Body of pancreas (tissue), 4 donors: Measurements from ENCODE around the gene TRIM42. TPM values are rescaled to one million over a fixed set of nuclear protein-coding genes. Genes with fewer than 3 reads are reported as not detected.

ENCODE experiments used
- ATAC-seq: fragments of 150-250 bp; one replicate; pipeline ENCODE4 v1.9.1; 2016
- DNase-seq, 4 donors: peaks; one replicate each; pipeline ENCODE4 v3.0.0-alpha.2; 2019
- H3K27ac ChIP-seq, 4 donors: fragments of 200-600 bp; sonication (generic); 1 replicate in 3 of 4; 2 replicates in 1 of 4; pipeline versions ENCODE4 v1.5.1 to v1.6.1; 2016 to 2019; ENCODE audit warnings: mild to moderate bottlenecking in 1 of 4, mixed read lengths in 1 of 4, moderate library complexity in 1 of 4
- H3K27me3 ChIP-seq, 2 donors: fragments of 200-600 bp; sonication (generic); one replicate each; pipeline ENCODE4 v1.6.0; 2016; ENCODE audit warnings: mild to moderate bottlenecking in 1 of 2
- H3K36me3 ChIP-seq, 2 donors: fragments of 200-600 bp; sonication (generic); replicated peaks in 1 of 2; 2 replicates each; pipeline ENCODE4 v1.5.1; 2016; ENCODE audit warnings: low read depth in 2 of 2; ENCODE audit not compliant: insufficient read depth in 1 of 2
- H3K4me1 ChIP-seq: fragments of 200-600 bp; sonication (generic); one replicate; pipeline ENCODE4 v1.6.0; 2016
- H3K4me3 ChIP-seq, 2 donors: fragments of 200-600 bp; sonication (generic); 1 replicate in 1 of 2; 2 replicates in 1 of 2; pipeline ENCODE4 v1.5.1; 2016 to 2019
- H3K9me3 ChIP-seq, 3 donors: fragments of 200-600 bp; sonication (generic); 1 replicate in 2 of 3; 2 replicates in 1 of 3; pipeline ENCODE4 v1.5.1; 2016
- POLR2A ChIP-seq, 3 donors: fragments of 450-650 bp; IDR thresholded peaks; one replicate each; pipeline ENCODE4 v1.6.1; 2016; ENCODE audit warnings: antibody characterized with exemption in 3 of 3, mild to moderate bottlenecking in 2 of 3
- WGBS, 2 donors: methylation state at CpG; one replicate each; pipeline ENCODE4 v1.1.5; 2017; 5-methylcytosine and 5-hydroxymethylcytosine counted together
- intact Hi-C: fragments of 100-400 bp; cut with DNase I; formaldehyde crosslinking; loops from one replicate; pipeline ENCODE4 v1.15.1; 2023
- total RNA-seq, 2 donors: library from RNA; depleted of rRNA; stranded (reverse); fragments of >200 nt; gene quantifications; one replicate each; pipeline ENCODE4 v1.1.0, GENCODE V29; 2016
- TF ChIP-seq, protein P1 (sequence below), 7 experiments: fragments of 450-650 bp in 4 of 7; fragments of 200-600 bp in 3 of 7; sonication (generic) in 3 of 7; IDR thresholded peaks; one replicate each; pipeline ENCODE4 v1.5.1; 2016 to 2019; ENCODE audit warnings: antibody characterized with exemption in 7 of 7

TRIM42 gene
- total RNA-seq, 2 donors from 2014 or later, result not detected

DNA sequence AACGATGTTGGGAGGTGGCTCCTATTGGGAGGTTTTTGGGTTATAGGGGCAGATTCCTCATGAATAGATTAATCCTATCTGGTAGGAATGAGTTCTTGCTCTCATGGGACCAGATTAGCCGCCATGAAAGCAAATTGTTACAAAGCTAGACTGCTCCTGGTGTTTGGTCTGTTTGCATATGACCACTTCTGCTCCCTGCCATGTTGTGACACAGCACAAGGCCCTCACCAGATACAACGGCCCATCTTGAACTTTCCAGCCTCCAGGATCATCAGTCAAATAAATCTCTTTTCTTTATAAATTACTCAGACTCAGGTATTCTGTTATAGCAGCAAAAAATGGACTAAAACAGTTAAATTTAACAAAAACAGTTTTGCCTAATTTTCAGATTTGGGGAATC, 34.4 kb downstream of the TRIM42 start:
- Histone ChIP-seq H3K27me3 (no peaks in the 10 kb centered on the region), H3K4me1 (peaks cover 20% of the 10 kb centered on the region), H3K36me3 (no peaks in the 10 kb centered on the region), H3K27ac (no peak overlapping the region), H3K4me3 (no peak overlapping the region), H3K9me3 (no peaks in the 10 kb centered on the region)
- no peak for TF ChIP-seq POLR2A (IDR thresholded peaks at IDR 0.05)
- TF ChIP-seq, protein P1, sequence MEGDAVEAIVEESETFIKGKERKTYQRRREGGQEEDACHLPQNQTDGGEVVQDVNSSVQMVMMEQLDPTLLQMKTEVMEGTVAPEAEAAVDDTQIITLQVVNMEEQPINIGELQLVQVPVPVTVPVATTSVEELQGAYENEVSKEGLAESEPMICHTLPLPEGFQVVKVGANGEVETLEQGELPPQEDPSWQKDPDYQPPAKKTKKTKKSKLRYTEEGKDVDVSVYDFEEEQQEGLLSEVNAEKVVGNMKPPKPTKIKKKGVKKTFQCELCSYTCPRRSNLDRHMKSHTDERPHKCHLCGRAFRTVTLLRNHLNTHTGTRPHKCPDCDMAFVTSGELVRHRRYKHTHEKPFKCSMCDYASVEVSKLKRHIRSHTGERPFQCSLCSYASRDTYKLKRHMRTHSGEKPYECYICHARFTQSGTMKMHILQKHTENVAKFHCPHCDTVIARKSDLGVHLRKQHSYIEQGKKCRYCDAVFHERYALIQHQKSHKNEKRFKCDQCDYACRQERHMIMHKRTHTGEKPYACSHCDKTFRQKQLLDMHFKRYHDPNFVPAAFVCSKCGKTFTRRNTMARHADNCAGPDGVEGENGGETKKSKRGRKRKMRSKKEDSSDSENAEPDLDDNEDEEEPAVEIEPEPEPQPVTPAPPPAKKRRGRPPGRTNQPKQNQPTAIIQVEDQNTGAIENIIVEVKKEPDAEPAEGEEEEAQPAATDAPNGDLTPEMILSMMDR (IDR thresholded peaks at IDR 0.05), result no peak
- 83 to 84% methylated on average over 3 of the region's 3 CpGs for WGBS, 2 donors
- intact Hi-C loops, result no loop called here
- DNase-seq, result no peak
- no peak for ATAC-seq

DNA sequence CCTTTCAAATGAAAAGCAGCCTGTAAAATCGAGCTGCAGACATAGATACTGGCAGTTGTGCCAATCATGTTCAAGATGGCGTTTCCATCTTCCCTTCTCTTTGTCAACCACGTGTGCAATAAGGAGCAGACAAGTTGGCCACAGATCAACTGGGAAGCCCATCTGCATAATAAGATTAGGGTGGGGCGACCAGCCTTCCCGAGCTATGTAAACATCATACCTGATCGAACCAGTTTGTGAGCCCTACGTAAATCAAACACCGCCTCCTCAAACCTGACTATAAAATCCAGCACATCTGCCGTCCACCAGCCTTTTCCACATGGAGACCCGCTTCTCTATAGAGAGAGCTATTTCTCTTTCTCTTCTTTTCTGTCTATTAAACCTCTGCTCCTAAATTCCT, 37.2 kb downstream of the TRIM42 start:
- DNase-seq (peak in 1 of 4 donors; percentile 38), ATAC-seq (no peak)
- H3K4me1 ChIP-seq, result peaks cover 6% of the 10 kb centered on the region
- TF ChIP-seq POLR2A (IDR thresholded peaks at IDR 0.05), result no peak
- TF ChIP-seq, protein P1 (IDR thresholded peaks at IDR 0.05), result no peak
- WGBS, 2 donors, result 34 to 50% methylated on average over 10 of the region's 10 CpGs
- no peaks in the 10 kb centered on the region for H3K9me3 ChIP-seq
- no peaks in the 10 kb centered on the region for H3K36me3 ChIP-seq
- H3K27me3 ChIP-seq, result no peaks in the 10 kb centered on the region
- no peak overlapping the region for H3K4me3 ChIP-seq
- intact Hi-C loops, result no loop called here
- no peak overlapping the region for H3K27ac ChIP-seq

DNA sequence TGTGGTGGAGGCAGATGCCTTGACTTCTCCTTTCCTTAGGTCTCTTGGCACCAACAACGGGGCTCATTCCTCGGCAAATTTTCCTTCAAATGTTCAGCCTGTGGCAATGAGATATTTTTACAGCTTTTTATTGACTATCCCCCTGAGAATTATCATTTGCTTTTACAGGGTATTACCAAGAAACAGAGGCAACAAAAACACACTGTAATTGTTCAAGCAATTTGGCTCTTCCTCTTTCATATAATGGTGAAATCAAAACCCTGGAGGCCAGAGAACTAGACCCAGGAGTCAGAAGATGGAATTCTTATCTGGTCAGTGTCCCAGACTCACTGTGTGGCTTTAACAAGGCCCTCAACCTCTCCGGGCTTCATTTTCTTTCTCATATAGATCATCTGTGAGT, 40.1 kb downstream of the TRIM42 start:
- no peaks in the 10 kb centered on the region for H3K36me3 ChIP-seq

DNA sequence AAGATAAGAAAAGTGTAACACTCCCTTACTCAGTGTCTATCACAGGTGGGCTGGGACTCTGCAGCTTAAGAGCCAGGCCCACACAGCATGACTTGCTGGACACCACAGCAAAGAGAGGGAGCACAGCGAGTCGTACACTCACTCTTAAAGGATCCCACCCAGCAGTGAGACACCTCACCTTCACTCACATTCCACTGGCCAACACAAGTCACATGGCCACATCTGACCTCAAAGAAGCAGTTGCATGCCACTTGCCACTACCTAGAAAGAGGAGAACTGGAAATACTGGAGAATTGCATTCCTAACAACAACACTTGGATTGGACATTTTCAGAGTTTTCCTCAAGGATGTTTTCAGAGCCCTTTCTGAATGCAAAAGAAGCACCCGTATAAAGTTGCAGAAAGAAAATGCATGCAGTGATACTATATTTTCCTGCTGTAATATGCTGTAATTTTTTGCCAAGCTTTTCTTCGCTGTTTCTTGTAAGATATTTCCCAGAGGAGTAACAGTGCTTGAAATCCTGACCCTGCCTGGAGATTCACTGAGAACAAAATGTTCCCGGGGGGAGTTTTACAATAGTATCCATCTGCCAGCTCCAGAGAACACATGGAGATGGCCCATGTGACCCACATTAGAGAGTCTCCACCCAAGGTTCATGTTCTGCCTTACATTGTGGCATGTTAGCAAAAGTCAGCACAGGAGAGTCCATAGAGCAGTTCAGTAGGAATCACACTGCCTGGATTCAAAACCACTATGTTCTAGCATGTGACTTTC, 42.2 kb downstream of the TRIM42 start:
- no peaks in the 10 kb centered on the region for H3K36me3 ChIP-seq
- H3K27ac ChIP-seq, result no peak overlapping the region
- DNase-seq, result peak in 2 of 4 donors; percentile 11 to 27

More for the DNA sequence above, 40.1 kb downstream of the TRIM42 start:
- H3K4me3 ChIP-seq, result no peak overlapping the region
- ATAC-seq (peak; percentile 64), DNase-seq (no peak)
- peaks cover 6% of the 10 kb centered on the region for H3K4me1 ChIP-seq
- intact Hi-C loops, result no loop called here
- no peak for TF ChIP-seq POLR2A (IDR thresholded peaks at IDR 0.05)
- TF ChIP-seq, protein P1 (IDR thresholded peaks at IDR 0.05), result no peak
- H3K9me3 ChIP-seq, result no peaks in the 10 kb centered on the region
- H3K27ac ChIP-seq, result no peak overlapping the region
- WGBS, 2 donors, result 79 to 87% methylated on average over 3 of the region's 3 CpGs
- no peaks in the 10 kb centered on the region for H3K27me3 ChIP-seq

More for the DNA sequence above, 42.2 kb downstream of the TRIM42 start:
- intact Hi-C loops, result no loop called here
- Histone ChIP-seq H3K4me3 (no peak overlapping the region), H3K9me3 (no peaks in the 10 kb centered on the region), H3K4me1 (peaks cover 3% of the 10 kb centered on the region), H3K27me3 (no peaks in the 10 kb centered on the region)
- WGBS, 2 donors, result 80 to 85% methylated on average over 3 to 5 of the region's 5 CpGs
- ATAC-seq, result peak; percentile 54
- TF ChIP-seq, protein P1 (IDR thresholded peaks at IDR 0.05), result no peak
- no peak for TF ChIP-seq POLR2A (IDR thresholded peaks at IDR 0.05)
